Measurements from ENCODE around the gene TTC23L.

GRCh38 chr5:34895641-34896419 lies 56.9 kb downstream of the TTC23L start:
- TF ChIP-seq, protein P1, sequence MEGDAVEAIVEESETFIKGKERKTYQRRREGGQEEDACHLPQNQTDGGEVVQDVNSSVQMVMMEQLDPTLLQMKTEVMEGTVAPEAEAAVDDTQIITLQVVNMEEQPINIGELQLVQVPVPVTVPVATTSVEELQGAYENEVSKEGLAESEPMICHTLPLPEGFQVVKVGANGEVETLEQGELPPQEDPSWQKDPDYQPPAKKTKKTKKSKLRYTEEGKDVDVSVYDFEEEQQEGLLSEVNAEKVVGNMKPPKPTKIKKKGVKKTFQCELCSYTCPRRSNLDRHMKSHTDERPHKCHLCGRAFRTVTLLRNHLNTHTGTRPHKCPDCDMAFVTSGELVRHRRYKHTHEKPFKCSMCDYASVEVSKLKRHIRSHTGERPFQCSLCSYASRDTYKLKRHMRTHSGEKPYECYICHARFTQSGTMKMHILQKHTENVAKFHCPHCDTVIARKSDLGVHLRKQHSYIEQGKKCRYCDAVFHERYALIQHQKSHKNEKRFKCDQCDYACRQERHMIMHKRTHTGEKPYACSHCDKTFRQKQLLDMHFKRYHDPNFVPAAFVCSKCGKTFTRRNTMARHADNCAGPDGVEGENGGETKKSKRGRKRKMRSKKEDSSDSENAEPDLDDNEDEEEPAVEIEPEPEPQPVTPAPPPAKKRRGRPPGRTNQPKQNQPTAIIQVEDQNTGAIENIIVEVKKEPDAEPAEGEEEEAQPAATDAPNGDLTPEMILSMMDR (IDR thresholded peaks at IDR 0.05; ENCODE audit: low read depth, low read length), result no peak
- no peak for TF ChIP-seq EZH2phosphoT487 (IDR thresholded peaks at IDR 0.05; ENCODE audit: low read depth)
